Lower leg skin (tissue), 3 donors: ENCODE data around the gene KDM4B.

Experiments used
- POLR2A ChIP-seq, 2 donors: fragments of 450-650 bp; IDR thresholded peaks; one replicate each; pipeline ENCODE4 v1.6.1; 2016 to 2017; ENCODE audit warnings: antibody characterized with exemption in 2 of 2, mild to moderate bottlenecking in 1 of 2, moderate library complexity in 1 of 2
- TF ChIP-seq, protein P1 (sequence below), 3 donors: fragments of 450-650 bp; IDR thresholded peaks; one replicate each; pipeline ENCODE4 v1.5.1; 2016; ENCODE audit warnings: antibody characterized with exemption in 3 of 3, mild to moderate bottlenecking in 3 of 3, moderate library complexity in 2 of 3

DNA sequence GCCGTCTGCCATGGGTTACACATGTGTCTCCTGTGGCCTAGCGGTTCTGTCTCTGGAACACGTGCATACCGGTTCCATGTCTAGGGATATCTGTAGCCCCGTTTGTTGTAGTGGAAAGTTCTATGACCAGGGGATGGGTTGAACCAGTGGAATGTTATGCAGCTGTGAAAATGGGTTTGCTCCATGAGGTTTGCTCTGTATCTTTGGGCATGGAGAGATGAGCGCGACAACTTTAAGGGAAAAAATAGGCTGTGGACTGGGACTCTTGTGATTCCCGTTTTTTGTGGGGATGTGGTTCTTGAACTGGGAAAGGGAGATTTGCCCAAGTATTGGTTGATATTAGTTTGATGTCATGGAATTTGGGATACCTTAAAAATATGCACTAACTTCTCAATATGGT lies 120.4 kb downstream of the KDM4B start:
- TF ChIP-seq, protein P1, sequence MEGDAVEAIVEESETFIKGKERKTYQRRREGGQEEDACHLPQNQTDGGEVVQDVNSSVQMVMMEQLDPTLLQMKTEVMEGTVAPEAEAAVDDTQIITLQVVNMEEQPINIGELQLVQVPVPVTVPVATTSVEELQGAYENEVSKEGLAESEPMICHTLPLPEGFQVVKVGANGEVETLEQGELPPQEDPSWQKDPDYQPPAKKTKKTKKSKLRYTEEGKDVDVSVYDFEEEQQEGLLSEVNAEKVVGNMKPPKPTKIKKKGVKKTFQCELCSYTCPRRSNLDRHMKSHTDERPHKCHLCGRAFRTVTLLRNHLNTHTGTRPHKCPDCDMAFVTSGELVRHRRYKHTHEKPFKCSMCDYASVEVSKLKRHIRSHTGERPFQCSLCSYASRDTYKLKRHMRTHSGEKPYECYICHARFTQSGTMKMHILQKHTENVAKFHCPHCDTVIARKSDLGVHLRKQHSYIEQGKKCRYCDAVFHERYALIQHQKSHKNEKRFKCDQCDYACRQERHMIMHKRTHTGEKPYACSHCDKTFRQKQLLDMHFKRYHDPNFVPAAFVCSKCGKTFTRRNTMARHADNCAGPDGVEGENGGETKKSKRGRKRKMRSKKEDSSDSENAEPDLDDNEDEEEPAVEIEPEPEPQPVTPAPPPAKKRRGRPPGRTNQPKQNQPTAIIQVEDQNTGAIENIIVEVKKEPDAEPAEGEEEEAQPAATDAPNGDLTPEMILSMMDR (IDR thresholded peaks at IDR 0.05): no peak
- no peak for TF ChIP-seq POLR2A (IDR thresholded peaks at IDR 0.05)
